ENCODE measurements around the gene NT5C3B.
"Not testable (repeated sequence)": the region's sequence is repeated elsewhere in the genome, so short reads cannot be mapped to it uniquely, and the experiment has no call there.

NT5C3B gene

DNA sequence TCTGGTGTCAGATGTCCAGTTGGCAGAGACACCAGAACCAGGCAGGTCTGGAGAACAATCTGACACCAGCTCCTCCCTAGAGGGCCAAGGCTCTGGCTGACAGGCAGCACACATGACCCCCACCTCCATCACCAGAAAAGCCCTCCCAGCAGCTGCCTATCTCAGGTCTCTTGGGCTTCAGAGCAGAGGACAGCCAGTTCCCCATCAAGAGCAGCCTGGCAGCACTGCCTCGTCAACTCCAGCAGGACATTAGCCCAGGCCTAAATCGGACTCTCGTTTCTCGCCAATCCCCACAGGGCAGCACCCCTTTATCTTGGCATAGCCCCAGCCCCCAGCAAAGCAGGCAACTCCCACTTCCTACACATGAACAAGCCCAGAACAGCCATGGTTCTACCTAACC is 53.9 kb downstream of the NT5C3B start:
- DNase-seq (ENCODE audit: low read depth) = no peak

- DNase-seq (ENCODE audit: low read depth) = no peak
Observed at GRCh38 chr17:41781404-41782110, 54.5 kb downstream of the NT5C3B start.

GRCh38 chr17:41779954-41780353 is 56.1 kb downstream of the NT5C3B start:
- no peak for DNase-seq (ENCODE audit: low read depth)

GRCh38 chr17:41777574-41778188 is 58.4 kb downstream of the NT5C3B start:
- DNase-seq (ENCODE audit: low read depth) = no peak

GRCh38 chr17:41777157-41777573 is 58.9 kb downstream of the NT5C3B start:
- no peak for DNase-seq (ENCODE audit: low read depth)

GRCh38 chr17:41776262-41776900 is 59.7 kb downstream of the NT5C3B start:
- not testable (repeated sequence) for DNase-seq (ENCODE audit: low read depth)

DNA sequence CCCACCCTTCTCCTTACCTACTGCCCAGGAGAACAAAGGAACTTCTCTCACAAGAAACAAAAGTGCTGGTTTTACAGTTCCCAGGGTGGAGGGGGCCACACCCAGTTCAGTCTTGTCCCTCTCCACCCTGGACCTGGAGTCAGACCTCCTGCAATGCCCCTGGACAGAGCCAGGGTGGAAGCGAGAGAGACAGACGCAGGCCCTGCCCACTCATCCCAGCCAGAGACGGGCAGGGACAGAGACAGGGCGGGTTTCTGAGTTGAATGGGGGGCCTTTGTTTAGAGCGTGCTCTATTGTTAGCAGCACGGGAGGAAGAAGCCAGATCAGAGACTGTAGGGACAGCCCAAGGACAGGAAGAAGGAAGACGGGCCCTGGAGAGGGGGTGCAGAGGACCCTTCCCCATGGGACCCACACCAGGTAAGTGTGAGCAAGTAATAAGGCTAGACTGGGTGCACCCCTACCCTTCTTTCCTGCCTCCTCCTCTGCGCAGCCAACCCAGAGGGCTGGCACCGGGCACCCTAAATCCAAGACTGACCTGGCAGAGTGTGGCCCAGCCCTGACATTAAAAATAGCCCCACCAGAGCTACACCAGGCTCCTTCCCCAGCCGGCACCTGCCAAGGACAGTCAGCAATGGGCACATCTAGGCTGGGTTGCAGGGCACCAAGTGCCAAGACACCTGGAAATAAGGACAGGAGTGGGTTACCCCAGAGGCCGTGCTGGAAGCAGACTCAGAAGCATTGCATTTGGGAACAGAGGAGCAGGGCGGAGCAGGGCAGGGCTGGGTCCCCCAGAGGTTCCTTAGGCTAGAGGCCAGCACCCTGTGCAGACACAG is 60.4 kb downstream of the NT5C3B start:
- DNase-seq (ENCODE audit: low read depth) = no peak

All from activated T-cell treated with anti-CD3 and anti-CD28 coated beads for 48 hours (primary cell).